Activated gamma-delta T cell treated with Interleukin-2 at 50 U/mL for 16 hours (primary cell): Measurements from ENCODE around the gene FBXW8.

Source experiments
- DNase-seq: peaks from one replicate; pipeline ENCODE4 v3.0.0-alpha.2; 2020

The FBXW8 gene

GRCh38 chr12:117063162-117063911 is 152.6 kb downstream of the FBXW8 start:
- peak; percentile 24 for DNase-seq

GRCh38 chr12:117064049-117064448 is 153.3 kb downstream of the FBXW8 start:
- no peak for DNase-seq

- DNase-seq: no peak
These were observed 153.8 kb downstream of the FBXW8 start for GRCh38 chr12:117064596-117064995.

GRCh38 chr12:117067016-117067415 is 156.3 kb downstream of the FBXW8 start:
- no peak for DNase-seq

- no peak for DNase-seq
These were observed 156.9 kb downstream of the FBXW8 start for GRCh38 chr12:117067638-117068037.

GRCh38 chr12:117068492-117068891 is 157.7 kb downstream of the FBXW8 start:
- DNase-seq: no peak

GRCh38 chr12:117069101-117069797 is 158.5 kb downstream of the FBXW8 start:
- no peak for DNase-seq

GRCh38 chr12:117069926-117070900 is 159.5 kb downstream of the FBXW8 start:
- no peak for DNase-seq

- no peak for DNase-seq
These were observed 160.3 kb downstream of the FBXW8 start for GRCh38 chr12:117071009-117071408.

GRCh38 chr12:117072106-117072505 is 161.4 kb downstream of the FBXW8 start:
- DNase-seq: no peak

- DNase-seq: no peak
These were observed 162.2 kb downstream of the FBXW8 start for GRCh38 chr12:117072736-117073490.

- DNase-seq: no peak
These were observed 162.9 kb downstream of the FBXW8 start for GRCh38 chr12:117073611-117074010.

GRCh38 chr12:117076410-117077372 is 165.9 kb downstream of the FBXW8 start:
- no peak for DNase-seq

- DNase-seq: no peak
These were observed 168.7 kb downstream of the FBXW8 start for GRCh38 chr12:117079487-117079886.

- no peak for DNase-seq
These were observed 170.0 kb downstream of the FBXW8 start for GRCh38 chr12:117080661-117081144.
